DND-41 (cell line): ENCODE results near the gene CELSR1.

Source experiments
- ATAC-seq: fragments of 200-7000 bp; cut with Tn5 transposase; 3 replicates; pipeline ENCODE4 v1.9.1; 2021; ENCODE audit warnings: low read depth; ENCODE audit not compliant: insufficient read depth
- DNase-seq: peaks from one replicate; pipeline ENCODE4 v3.0.0-alpha.2; 2020
- H2AFZ ChIP-seq: 2 replicates; pipeline ENCODE4 v1.6.0; 2012; ENCODE audit warnings: low read depth, low read length
- H3K27ac ChIP-seq: 2 replicates; pipeline ENCODE4 v1.5.1; 2012; ENCODE audit warnings: low read length, inconsistent platforms
- H3K27me3 ChIP-seq: fragments of 200-600 bp; sonication (generic); 2 replicates; pipeline ENCODE4 v1.6.0; 2012; ENCODE audit warnings: low read length, mild to moderate bottlenecking, inconsistent platforms; ENCODE audit not compliant: insufficient read depth, poor library complexity
- H3K36me3 ChIP-seq: 2 replicates; pipeline ENCODE4 v1.5.1; 2012; ENCODE audit warnings: low read length, inconsistent platforms; ENCODE audit not compliant: insufficient read depth
- H3K4me1 ChIP-seq: 2 replicates; pipeline ENCODE4 v1.5.1; 2012; ENCODE audit warnings: mild to moderate bottlenecking, low read length; ENCODE audit not compliant: insufficient read depth
- H3K4me2 ChIP-seq: 2 replicates; pipeline ENCODE4 v1.6.0; 2012; ENCODE audit warnings: mild to moderate bottlenecking, moderate library complexity, low read length, inconsistent platforms; ENCODE audit not compliant: insufficient read depth
- H3K4me3 ChIP-seq, 2 experiments: fragments of 200-600 bp in 1 of 2; shearing (Covaris generic) in 1 of 2; 2 replicates each; pipeline ENCODE4 v1.5.1; 2012 to 2016; ENCODE audit warnings: inconsistent platforms in 2 of 2, low read length in 2 of 2, mild to moderate bottlenecking in 2 of 2, low read depth in 1 of 2, moderate library complexity in 1 of 2
- H3K79me2 ChIP-seq: 2 replicates; pipeline ENCODE4 v1.6.0; 2012; ENCODE audit warnings: low read length, inconsistent platforms; ENCODE audit not compliant: insufficient read depth
- H3K9ac ChIP-seq: 2 replicates; pipeline ENCODE4 v1.6.0; 2012; ENCODE audit warnings: low read depth, mild to moderate bottlenecking, inconsistent platforms, low read length, moderate library complexity
- H3K9me3 ChIP-seq: 2 replicates; pipeline ENCODE4 v1.5.1; 2012; ENCODE audit warnings: low read length, moderate library complexity, mild to moderate bottlenecking, inconsistent platforms; ENCODE audit not compliant: insufficient read depth, severe bottlenecking
- H4K20me1 ChIP-seq: 2 replicates; pipeline ENCODE4 v1.6.0; 2012; ENCODE audit warnings: low read length; ENCODE audit not compliant: insufficient read depth
- CTCF ChIP-seq: IDR thresholded peaks from 2 replicates; pipeline ENCODE4 v1.5.1; 2012; ENCODE audit warnings: borderline replicate concordance, low read length, moderate library complexity, mild to moderate bottlenecking; ENCODE audit not compliant: poor library complexity, severe bottlenecking; ENCODE audit errors: extremely low read depth
- EZH2 ChIP-seq: IDR thresholded peaks from 3 replicates; pipeline ENCODE4 v1.6.1; 2012; ENCODE audit warnings: borderline replicate concordance, low read depth, mild to moderate bottlenecking, moderate library complexity, low read length, inconsistent platforms; ENCODE audit not compliant: severe bottlenecking

CELSR1 gene

GRCh38 chr22:46583571-46583970 is 46.2 kb upstream of the CELSR1 start:
- ATAC-seq (no peak), DNase-seq (no peak)
- no peak overlapping the region for H3K4me2 ChIP-seq
- no peaks in the 10 kb centered on the region for H3K27me3 ChIP-seq
- H3K36me3 ChIP-seq = peaks cover 55% of the 10 kb centered on the region
- no peak overlapping the region; the same call in 1 of the 2 replicates for H3K9ac ChIP-seq
- no peak overlapping the region for H2AFZ ChIP-seq
- H3K9me3 ChIP-seq = no peaks in the 10 kb centered on the region
- peaks cover 100% of the 10 kb centered on the region for H3K79me2 ChIP-seq
- peak overlapping the region; percentile 37 for H3K27ac ChIP-seq
- peaks cover 61% of the 10 kb centered on the region for H3K4me1 ChIP-seq
- TF ChIP-seq CTCF = no peak
- TF ChIP-seq EZH2 = no peak
- no peak overlapping the region for H3K4me3 ChIP-seq
- H4K20me1 ChIP-seq = peaks cover 86% of the 10 kb centered on the region

- H3K79me2 ChIP-seq = peaks cover 100% of the 10 kb centered on the region
- TF ChIP-seq CTCF (no peak), EZH2 (no peak)
- no peak overlapping the region for H3K9ac ChIP-seq
- H3K4me1 ChIP-seq = peaks cover 58% of the 10 kb centered on the region
- DNase-seq (no peak), ATAC-seq (no peak)
- H3K4me2 ChIP-seq = no peak overlapping the region
- H3K27ac ChIP-seq = peak overlapping the region; percentile 38; the same call in 1 of the 2 replicates
- no peak overlapping the region for H2AFZ ChIP-seq
- no peak overlapping the region for H3K4me3 ChIP-seq
- peaks cover 50% of the 10 kb centered on the region for H3K36me3 ChIP-seq
- peaks cover 86% of the 10 kb centered on the region for H4K20me1 ChIP-seq
- no peaks in the 10 kb centered on the region for H3K27me3 ChIP-seq
- H3K9me3 ChIP-seq = no peaks in the 10 kb centered on the region
Observed at GRCh38 chr22:46582281-46582933, 45.0 kb upstream of the CELSR1 start.

GRCh38 chr22:46581538-46582244 is 44.3 kb upstream of the CELSR1 start:
- DNase-seq = no peak
- Histone ChIP-seq H3K36me3 (peaks cover 44% of the 10 kb centered on the region), H3K27ac (peak overlapping the region; percentile 38), H4K20me1 (peaks cover 79% of the 10 kb centered on the region), H3K4me2 (0 out of 2 replicates have a peak overlapping the region, but pooled peaks have one; percentile 25), H3K79me2 (peaks cover 95% of the 10 kb centered on the region), H2AFZ (no peak overlapping the region), H3K9me3 (no peaks in the 10 kb centered on the region), H3K4me3 (no peak overlapping the region), H3K27me3 (no peaks in the 10 kb centered on the region), H3K9ac (0 out of 2 replicates have a peak overlapping the region, but pooled peaks have one; percentile 1), H3K4me1 (peaks cover 51% of the 10 kb centered on the region)
- TF ChIP-seq EZH2 (no peak), CTCF (no peak)
- no peak for ATAC-seq
